ENCODE measurements around the gene PSMD7. TPM values are rescaled to one million over a fixed set of nuclear protein-coding genes. Genes with fewer than 3 reads are reported as not detected.
A peak's percentile ranks its signal among the peaks of the same experiment; 100 is the strongest.

The PSMD7 gene
- 64.9 TPM for total RNA-seq

GRCh38 chr16:74296432-74297144 lies at the start of gene PSMD7:
PSMD7 (plus strand) TSS chr16:74296814; CDS start chr16:74296915, 101 bp downstream.
- ATAC-seq (peak; percentile 99), DNase-seq (ENCODE audit: low spot score) (peak; percentile 95)
- intact Hi-C loops (cut with DNase I) = no loop called here

- intact Hi-C loops (cut with DNase I) = no loop called here
Observed at GRCh38 chr16:74249254-74249653, 47.4 kb upstream of the PSMD7 start.

GRCh38 chr16:74249846-74250245 lies 46.8 kb upstream of the PSMD7 start:
- ATAC-seq = no peak
- no peak for DNase-seq (ENCODE audit: low spot score)
- intact Hi-C loops (cut with DNase I) = no loop called here

More at GRCh38 chr16:74249254-74249653, 47.4 kb upstream of the PSMD7 start:
- no peak for DNase-seq (ENCODE audit: low spot score)
- no peak for ATAC-seq

- DNase-seq (ENCODE audit: low spot score) (no peak), ATAC-seq (no peak)
- intact Hi-C loops (cut with DNase I) = no loop called here
Observed at GRCh38 chr16:74252329-74252728, 44.3 kb upstream of the PSMD7 start.

GRCh38 chr16:74253161-74253938 lies 43.3 kb upstream of the PSMD7 start:
- intact Hi-C loops (cut with DNase I) = no loop called here
- ATAC-seq (no peak), DNase-seq (ENCODE audit: low spot score) (no peak)

GRCh38 chr16:74257061-74257460 lies 39.6 kb upstream of the PSMD7 start:
- DNase-seq (ENCODE audit: low spot score) = no peak
- intact Hi-C loops (cut with DNase I) = no loop called here
- ATAC-seq = no peak

- intact Hi-C loops (cut with DNase I) = no loop called here
- ATAC-seq = peak; percentile 68
- DNase-seq (ENCODE audit: low spot score) = no peak
Observed at GRCh38 chr16:74261068-74261467, 35.5 kb upstream of the PSMD7 start.

- no peak for ATAC-seq
- intact Hi-C loops (cut with DNase I) = no loop called here
- no peak for DNase-seq (ENCODE audit: low spot score)
Observed at GRCh38 chr16:74264811-74265210, 31.8 kb upstream of the PSMD7 start.

- intact Hi-C loops (cut with DNase I) = no loop called here
- DNase-seq (ENCODE audit: low spot score) (no peak), ATAC-seq (no peak)
Observed at GRCh38 chr16:74268372-74268782, 28.2 kb upstream of the PSMD7 start.

GRCh38 chr16:74271872-74272271 lies 24.7 kb upstream of the PSMD7 start:
- no peak for ATAC-seq
- DNase-seq (ENCODE audit: low spot score) = no peak
- intact Hi-C loops (cut with DNase I) = no loop called here

- ATAC-seq = no peak
- intact Hi-C loops (cut with DNase I) = no loop called here
- no peak for DNase-seq (ENCODE audit: low spot score)
Observed at GRCh38 chr16:74275031-74275636, 21.5 kb upstream of the PSMD7 start.

GRCh38 chr16:74275711-74276110 lies 20.9 kb upstream of the PSMD7 start:
- intact Hi-C loops (cut with DNase I) = no loop called here

GRCh38 chr16:74277974-74278373 lies 18.6 kb upstream of the PSMD7 start:
- DNase-seq (ENCODE audit: low spot score) = no peak
- no peak for ATAC-seq
- intact Hi-C loops (cut with DNase I) = no loop called here

More at GRCh38 chr16:74275711-74276110, 20.9 kb upstream of the PSMD7 start:
- no peak for DNase-seq (ENCODE audit: low spot score)
- ATAC-seq = no peak

- intact Hi-C loops (cut with DNase I) = no loop called here
- ATAC-seq (no peak), DNase-seq (ENCODE audit: low spot score) (no peak)
Observed at GRCh38 chr16:74279266-74279665, 17.3 kb upstream of the PSMD7 start.

- intact Hi-C loops (cut with DNase I) = no loop called here
- DNase-seq (ENCODE audit: low spot score) = no peak
- ATAC-seq = no peak
Observed at GRCh38 chr16:74279805-74280204, 16.8 kb upstream of the PSMD7 start.

GRCh38 chr16:74280448-74280847 lies 16.2 kb upstream of the PSMD7 start:
- intact Hi-C loops (cut with DNase I) = no loop called here
- DNase-seq (ENCODE audit: low spot score) = no peak
- ATAC-seq = no peak

- intact Hi-C loops (cut with DNase I) = no loop called here
- ATAC-seq (no peak), DNase-seq (ENCODE audit: low spot score) (no peak)
Observed at GRCh38 chr16:74281300-74281699, 15.3 kb upstream of the PSMD7 start.

- DNase-seq (ENCODE audit: low spot score) = no peak
Observed at GRCh38 chr16:74283716-74284115, 12.9 kb upstream of the PSMD7 start.

GRCh38 chr16:74288065-74288464 lies 8.5 kb upstream of the PSMD7 start:
- ATAC-seq (no peak), DNase-seq (ENCODE audit: low spot score) (no peak)
- intact Hi-C loops (cut with DNase I) = no loop called here

More at GRCh38 chr16:74283716-74284115, 12.9 kb upstream of the PSMD7 start:
- intact Hi-C loops (cut with DNase I) = no loop called here
- no peak for ATAC-seq

GRCh38 chr16:74290356-74290755 lies 6.3 kb upstream of the PSMD7 start:
- no peak for DNase-seq (ENCODE audit: low spot score)
- no peak for ATAC-seq
- intact Hi-C loops (cut with DNase I) = no loop called here
